CD4-positive, alpha-beta memory T cell (primary cell): ENCODE results near the gene MRPL17. TPM values are rescaled to one million over a fixed set of nuclear protein-coding genes. Genes with fewer than 3 reads are reported as not detected.
A peak's percentile ranks its signal among the peaks of the same experiment; 100 is the strongest.

Experiments used
- CTCF ChIA-PET: fragments of 350-600 bp; sonication (Branson Sonifier 250); formaldehyde crosslinking; loops from one replicate; lab custom pipeline; 2021; ENCODE audit warnings: inconsistent platforms; ENCODE audit not compliant: partially characterized antibody; lab: Charles Lee
- POLR2A ChIA-PET: fragments of 350-600 bp; sonication (Branson Sonifier 250); formaldehyde crosslinking; loops from one replicate; lab custom pipeline; 2021; ENCODE audit not compliant: partially characterized antibody; lab: Charles Lee
- DNase-seq, 5 donors: peaks; one replicate each; pipeline versions ENCODE4 v3.0.0 to v3.0.0-alpha.2; 2020 to 2022; ENCODE audit warnings: mixed read lengths in 1 of 5
- H3K27ac ChIP-seq: one replicate; pipeline ENCODE4 v1.7.0; 2013; ENCODE audit warnings: low read depth, low read length
- H3K27me3 ChIP-seq: 2 replicates; pipeline ENCODE4 v1.7.0; 2013; ENCODE audit warnings: mild to moderate bottlenecking, low read length, moderate library complexity; ENCODE audit not compliant: insufficient read depth
- H3K36me3 ChIP-seq: 2 replicates; pipeline ENCODE4 v1.7.0; 2013; ENCODE audit warnings: mild to moderate bottlenecking, low read length, moderate library complexity; ENCODE audit not compliant: insufficient read depth
- H3K4me1 ChIP-seq: 2 replicates; pipeline ENCODE4 v1.7.0; 2013; ENCODE audit warnings: mild to moderate bottlenecking, low read length, moderate library complexity; ENCODE audit not compliant: insufficient read depth
- H3K4me3 ChIP-seq, 2 donors: one replicate each; pipeline ENCODE4 v1.7.0; 2013; ENCODE audit warnings: low read length in 2 of 2, mild to moderate bottlenecking in 1 of 2
- H3K9me3 ChIP-seq, 2 donors: one replicate each; pipeline ENCODE4 v1.7.0; 2013; ENCODE audit warnings: low read length in 2 of 2, control low read depth in 1 of 2; ENCODE audit not compliant: control insufficient read depth in 1 of 2
- H3K27ac Mint-ChIP-seq, 7 donors: one replicate each; pipeline ENCODE4 v1.8.0; 2020 to 2021; ENCODE audit warnings: mixed read lengths in 7 of 7, mild to moderate bottlenecking in 6 of 7, inconsistent platforms in 3 of 7, moderate library complexity in 3 of 7
- H3K27me3 Mint-ChIP-seq, 2 donors: one replicate each; pipeline ENCODE4 v1.8.0; 2020 to 2021; ENCODE audit warnings: mixed read lengths in 2 of 2
- H3K36me3 Mint-ChIP-seq, 2 donors: one replicate each; pipeline ENCODE4 v1.8.0; 2020 to 2021; ENCODE audit warnings: mixed read lengths in 2 of 2, inconsistent platforms in 1 of 2, mild to moderate bottlenecking in 1 of 2
- H3K4me1 Mint-ChIP-seq, 4 donors: one replicate each; pipeline ENCODE4 v1.8.0; 2020 to 2021; ENCODE audit warnings: mixed read lengths in 4 of 4, mild to moderate bottlenecking in 1 of 4
- H3K4me3 Mint-ChIP-seq, 8 donors: one replicate each; pipeline ENCODE4 v1.8.0; 2020 to 2021; ENCODE audit warnings: mixed read lengths in 8 of 8, mild to moderate bottlenecking in 7 of 8, moderate library complexity in 6 of 8, inconsistent platforms in 3 of 8
- H3K9me3 Mint-ChIP-seq, 8 donors: one replicate each; pipeline ENCODE4 v1.8.0; 2020 to 2021; ENCODE audit warnings: mixed read lengths in 8 of 8, mild to moderate bottlenecking in 5 of 8, inconsistent platforms in 3 of 8, moderate library complexity in 1 of 8
- intact Hi-C: fragments of 100-400 bp; cut with micrococcal nuclease; formaldehyde crosslinking; loops from one replicate; pipeline ENCODE4 v1.15.1; 2023
- polyA plus RNA-seq, 2 donors: library from polyadenylated mRNA; unstranded; fragments of 300-500 nt; fragmentation: Illumina TruSeq; gene quantifications; one replicate each; pipeline ENCODE4 v1.2.3, GENCODE V29; 2021
- total RNA-seq, 2 experiments: library from RNA; stranded (reverse); gene quantifications; one replicate each; pipeline ENCODE4 v1.2.3, GENCODE V29; 2021

Gene MRPL17
- total and polyA plus RNA-seq, 4 experiments from 2014 or later, result 12.7 to 42.6 (median 35.1) TPM

GRCh38 chr11:6674862-6675261, 8.3 kb downstream of the MRPL17 start:
- H3K9me3 Mint-ChIP-seq, result peaks cover 0 to 3% (median 0%) of the 10 kb centered on the region in 8 donors
- peak overlapping the region in 2 of 8 donors; percentile 26 to 82 for H3K4me3 Mint-ChIP-seq
- peaks cover 0 to 8% of the 10 kb centered on the region in 2 donors for H3K36me3 Mint-ChIP-seq
- Histone ChIP-seq H3K4me3 (no peak overlapping the region), H3K9me3 (no peaks in the 10 kb centered on the region), H3K27ac (no peak overlapping the region), H3K4me1 (peaks cover 53% of the 10 kb centered on the region), H3K36me3 (no peaks in the 10 kb centered on the region), H3K27me3 (no peaks in the 10 kb centered on the region)
- CTCF ChIA-PET, result interaction anchor here (1.2 to 6.6 kb wide), 6 partner anchors 8 to 296 kb away, joined by 4 to 64 read pairs (median 7); partner anchors contain the start of genes MRPL17, TAF10 and TPP1
- POLR2A ChIA-PET, result interaction anchor here (1.2 to 6.1 kb wide), 4 partner anchors 8 to 63 kb away, joined by 4 to 55 read pairs (median 37); partner anchors contain the start of genes MRPL17, TAF10 and TPP1
- intact Hi-C loops, result no loop called here
- H3K27me3 Mint-ChIP-seq, result no peaks in the 10 kb centered on the region
- H3K27ac Mint-ChIP-seq, result peak overlapping the region in 1 of 7 donors; percentile 5
- DNase-seq, result no peak
- peaks cover 43 to 70% (median 55%) of the 10 kb centered on the region in 4 donors for H3K4me1 Mint-ChIP-seq

- H3K36me3 Mint-ChIP-seq, result peaks cover 0 to 3% of the 10 kb centered on the region in 2 donors
- H3K4me1 Mint-ChIP-seq, result peaks cover 46 to 70% (median 56%) of the 10 kb centered on the region in 4 donors
- H3K27ac Mint-ChIP-seq, result peak overlapping the region in 4 of 7 donors; percentile 18 to 90 (median 72)
- Histone ChIP-seq H3K4me1 (peaks cover 59% of the 10 kb centered on the region), H3K27me3 (no peaks in the 10 kb centered on the region), H3K27ac (no peak overlapping the region), H3K36me3 (no peaks in the 10 kb centered on the region), H3K4me3 (no peak overlapping the region), H3K9me3 (no peaks in the 10 kb centered on the region)
- DNase-seq, result no peak
- ChIA-PET POLR2A (interaction anchor here (0.5 to 6.1 kb wide), 8 partner anchors 9 to 146 kb away, joined by 3 to 55 read pairs (median 10); partner anchors contain the start of genes ILK, MRPL17, RRP8 and TAF10), CTCF (interaction anchor here (0.7 to 6.6 kb wide), 7 partner anchors 9 to 234 kb away, joined by 3 to 64 read pairs (median 9); partner anchors contain the start of genes HPX, MRPL17, TAF10 and TPP1)
- intact Hi-C loops, result no loop called here
- peaks cover 0 to 3% (median 0%) of the 10 kb centered on the region in 8 donors for H3K9me3 Mint-ChIP-seq
- no peaks in the 10 kb centered on the region for H3K27me3 Mint-ChIP-seq
- peak overlapping the region in 6 of 8 donors; percentile 48 to 84 (median 77) for H3K4me3 Mint-ChIP-seq
These were observed 8.9 kb downstream of the MRPL17 start for GRCh38 chr11:6674219-6674597.

- H3K9me3 ChIP-seq, result no peaks in the 10 kb centered on the region
- H3K36me3 ChIP-seq, result no peaks in the 10 kb centered on the region
- intact Hi-C loops, result no loop called here
- ChIA-PET POLR2A (interaction anchor here (0.5 to 6.1 kb wide), 13 partner anchors 9 to 146 kb away, joined by 3 to 55 read pairs (median 5); partner anchors contain the start of genes ILK, MRPL17, RRP8 and TAF10), CTCF (interaction anchor here (0.7 to 6.6 kb wide), 7 partner anchors 9 to 233 kb away, joined by 3 to 64 read pairs (median 9); partner anchors contain the start of genes HPX, MRPL17, TAF10 and TPP1)
- no peak overlapping the region for H3K27ac ChIP-seq
- H3K9me3 Mint-ChIP-seq, result peaks cover 0 to 3% (median 0%) of the 10 kb centered on the region in 8 donors
- peaks cover 64% of the 10 kb centered on the region for H3K4me1 ChIP-seq
- H3K36me3 Mint-ChIP-seq, result no peaks in the 10 kb centered on the region
- DNase-seq, result no peak
- no peaks in the 10 kb centered on the region for H3K27me3 ChIP-seq
- peak overlapping the region in 6 of 7 donors; percentile 18 to 90 (median 67) for H3K27ac Mint-ChIP-seq
- peaks cover 47 to 70% (median 55%) of the 10 kb centered on the region in 4 donors for H3K4me1 Mint-ChIP-seq
- H3K4me3 ChIP-seq, result no peak overlapping the region
- H3K4me3 Mint-ChIP-seq, result peak overlapping the region in 7 of 8 donors; percentile 43 to 84 (median 75)
- no peaks in the 10 kb centered on the region for H3K27me3 Mint-ChIP-seq
These were observed 9.5 kb downstream of the MRPL17 start for GRCh38 chr11:6673523-6674218.

GRCh38 chr11:6671991-6672390, 11.1 kb downstream of the MRPL17 start:
- peaks cover 81% of the 10 kb centered on the region for H3K4me1 ChIP-seq
- Mint-ChIP-seq H3K27me3 (no peaks in the 10 kb centered on the region), H3K36me3 (no peaks in the 10 kb centered on the region), H3K4me3 (peak overlapping the region in 6 of 8 donors; percentile 5 to 78 (median 56)), H3K4me1 (peaks cover 52 to 87% (median 67%) of the 10 kb centered on the region in 4 donors), H3K9me3 (peaks cover 0 to 3% (median 0%) of the 10 kb centered on the region in 8 donors), H3K27ac (peak overlapping the region in 4 of 7 donors; percentile 36 to 73 (median 66))
- H3K27me3 ChIP-seq, result no peaks in the 10 kb centered on the region
- CTCF ChIA-PET, result interaction anchor here (0.8 to 6.6 kb wide), 9 partner anchors 11 to 143 kb away, joined by 3 to 64 read pairs (median 7); partner anchors contain the start of genes ILK, MRPL17, TAF10 and TPP1
- no peak for DNase-seq
- POLR2A ChIA-PET, result interaction anchor here (1.0 to 6.1 kb wide), 13 partner anchors 8 to 263 kb away, joined by 3 to 55 read pairs (median 5); partner anchors contain the start of genes MRPL17, TAF10 and TPP1
- H3K9me3 ChIP-seq, result no peaks in the 10 kb centered on the region
- no peak overlapping the region for H3K4me3 ChIP-seq
- H3K27ac ChIP-seq, result no peak overlapping the region
- intact Hi-C loops, result no loop called here
- no peaks in the 10 kb centered on the region for H3K36me3 ChIP-seq

GRCh38 chr11:6670202-6670830, 12.8 kb downstream of the MRPL17 start:
- no peaks in the 10 kb centered on the region for H3K36me3 ChIP-seq
- POLR2A ChIA-PET, result interaction anchor here (0.6 to 6.1 kb wide), 10 partner anchors 10 to 264 kb away, joined by 3 to 45 read pairs (median 4); partner anchors contain the start of genes MRPL17, TAF10 and TPP1
- H3K27me3 ChIP-seq, result no peaks in the 10 kb centered on the region
- no peak overlapping the region for H3K4me3 ChIP-seq
- Mint-ChIP-seq H3K27me3 (no peaks in the 10 kb centered on the region), H3K4me1 (peaks cover 57 to 95% (median 72%) of the 10 kb centered on the region in 4 donors), H3K4me3 (peak overlapping the region in 7 of 8 donors; percentile 60 to 89 (median 68)), H3K27ac (peak overlapping the region; percentile 18 to 87 (median 77)), H3K9me3 (peaks cover 0 to 3% (median 0%) of the 10 kb centered on the region in 8 donors), H3K36me3 (no peaks in the 10 kb centered on the region)
- DNase-seq, result peak in 4 of 5 donors; percentile 21 to 44 (median 34)
- no peaks in the 10 kb centered on the region for H3K9me3 ChIP-seq
- peaks cover 82% of the 10 kb centered on the region for H3K4me1 ChIP-seq
- CTCF ChIA-PET, result interaction anchor here (1.9 to 6.6 kb wide), 5 partner anchors 13 to 66 kb away, joined by 7 to 64 read pairs (median 28); partner anchors contain the start of genes ILK, MRPL17, TAF10 and TPP1
- no peak overlapping the region for H3K27ac ChIP-seq
- intact Hi-C loops, result loop anchor here (1.0 kb wide), 1 partner anchor 13 kb away; the partner anchor contains the start of gene MRPL17

- no peak overlapping the region for H3K27ac ChIP-seq
- peak; percentile 48 to 78 (median 54) for DNase-seq
- peaks cover 45 to 87% (median 54%) of the 10 kb centered on the region in 4 donors for H3K4me1 Mint-ChIP-seq
These were observed 15.3 kb downstream of the MRPL17 start for GRCh38 chr11:6667733-6668374.

More at GRCh38 chr11:6667733-6668374, 15.3 kb downstream of the MRPL17 start:
- ChIA-PET CTCF (interaction anchor here (0.7 to 3.2 kb wide), 24 partner anchors 9 to 289 kb away, joined by 3 to 40 read pairs (median 6); partner anchors contain the start of genes ILK, MRPL17, RRP8 and TAF10), POLR2A (interaction anchor here (0.7 to 4.2 kb wide), 14 partner anchors 13 to 289 kb away, joined by 3 to 49 read pairs (median 5); partner anchors contain the start of genes MRPL17, TAF10 and TPP1)
- H3K4me3 ChIP-seq, result no peak overlapping the region
- intact Hi-C loops, result loop anchor here (1.0 to 2.0 kb wide), 5 partner anchors 15 to 137 kb away; partner anchors contain the start of genes MRPL17 and TPP1
- peaks cover 0 to 3% (median 0%) of the 10 kb centered on the region in 8 donors for H3K9me3 Mint-ChIP-seq
- H3K27me3 ChIP-seq, result no peaks in the 10 kb centered on the region
- H3K36me3 ChIP-seq, result no peaks in the 10 kb centered on the region
- no peaks in the 10 kb centered on the region for H3K27me3 Mint-ChIP-seq
- H3K27ac Mint-ChIP-seq, result peak overlapping the region; percentile 11 to 88 (median 74)
- no peaks in the 10 kb centered on the region for H3K9me3 ChIP-seq
- H3K4me3 Mint-ChIP-seq, result peak overlapping the region in 7 of 8 donors; percentile 5 to 35 (median 16)
- H3K4me1 ChIP-seq, result peaks cover 59% of the 10 kb centered on the region
- H3K36me3 Mint-ChIP-seq, result no peaks in the 10 kb centered on the region
